Adrenal gland (tissue), 5 donors: ENCODE results near the gene SERPINA9.

ENCODE experiments used
- POLR2A ChIP-seq, 2 donors: fragments of 450-650 bp; IDR thresholded peaks; one replicate each; pipeline ENCODE4 v1.6.1; 2017; ENCODE audit warnings: antibody characterized with exemption in 2 of 2, mild to moderate bottlenecking in 2 of 2, moderate library complexity in 1 of 2
- TF ChIP-seq, protein P1 (sequence below), 6 experiments: fragments of 450-650 bp in 4 of 6; fragments of 200-600 bp in 2 of 6; sonication (generic) in 1 of 6; IDR thresholded peaks; 1 replicate in 5 of 6; 2 replicates in 1 of 6; pipeline versions ENCODE4 v1.5.1 to v1.8.0; 2016 to 2021; ENCODE audit warnings: antibody characterized with exemption in 6 of 6, mild to moderate bottlenecking in 2 of 6, moderate library complexity in 1 of 6
- donor health status: DM: no; HTN: no; CAD: no.

DNA sequence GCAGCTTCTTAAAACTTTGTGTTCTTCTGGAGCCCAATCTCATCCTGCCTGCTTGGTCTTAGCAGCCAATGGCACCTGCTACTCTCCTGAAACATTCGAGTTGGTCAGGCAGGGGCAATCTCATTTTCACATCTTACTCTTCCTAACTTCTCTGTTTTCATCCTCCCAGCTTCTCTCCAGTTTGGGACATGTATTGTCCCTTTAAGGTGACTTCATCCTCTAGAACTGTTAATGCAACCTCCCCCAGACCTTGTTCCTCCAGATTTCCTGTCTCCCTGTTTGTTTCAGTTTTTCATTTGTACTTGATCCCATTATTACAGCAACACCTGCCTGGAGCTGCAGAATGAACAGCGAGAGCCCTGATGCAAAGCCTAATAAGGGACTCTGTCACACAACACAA lies 54.7 kb downstream of the SERPINA9 start:
- TF ChIP-seq, protein P1, sequence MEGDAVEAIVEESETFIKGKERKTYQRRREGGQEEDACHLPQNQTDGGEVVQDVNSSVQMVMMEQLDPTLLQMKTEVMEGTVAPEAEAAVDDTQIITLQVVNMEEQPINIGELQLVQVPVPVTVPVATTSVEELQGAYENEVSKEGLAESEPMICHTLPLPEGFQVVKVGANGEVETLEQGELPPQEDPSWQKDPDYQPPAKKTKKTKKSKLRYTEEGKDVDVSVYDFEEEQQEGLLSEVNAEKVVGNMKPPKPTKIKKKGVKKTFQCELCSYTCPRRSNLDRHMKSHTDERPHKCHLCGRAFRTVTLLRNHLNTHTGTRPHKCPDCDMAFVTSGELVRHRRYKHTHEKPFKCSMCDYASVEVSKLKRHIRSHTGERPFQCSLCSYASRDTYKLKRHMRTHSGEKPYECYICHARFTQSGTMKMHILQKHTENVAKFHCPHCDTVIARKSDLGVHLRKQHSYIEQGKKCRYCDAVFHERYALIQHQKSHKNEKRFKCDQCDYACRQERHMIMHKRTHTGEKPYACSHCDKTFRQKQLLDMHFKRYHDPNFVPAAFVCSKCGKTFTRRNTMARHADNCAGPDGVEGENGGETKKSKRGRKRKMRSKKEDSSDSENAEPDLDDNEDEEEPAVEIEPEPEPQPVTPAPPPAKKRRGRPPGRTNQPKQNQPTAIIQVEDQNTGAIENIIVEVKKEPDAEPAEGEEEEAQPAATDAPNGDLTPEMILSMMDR (IDR thresholded peaks at IDR 0.05): no peak
- no peak for TF ChIP-seq POLR2A (IDR thresholded peaks at IDR 0.05)
